ENCODE data around the gene NXNL1. TPM values are rescaled to one million over a fixed set of nuclear protein-coding genes. Genes with fewer than 3 reads are reported as not detected.

Gene NXNL1
- total and polyA plus RNA-seq, 9 of the 15 experiments (the other 6 are each of a cell fraction or from before 2014, with no cell fraction given), result not detected

- TF ChIP-seq CEBPB (tag; IDR thresholded peaks at IDR 0.05) (no peak), KLF1 (tag; IDR thresholded peaks at IDR 0.05) (no peak), STAT6 (CRISPR knock-in tag; IDR thresholded peaks at IDR 0.05) (no peak), USF2 (CRISPR knock-in tag; IDR thresholded peaks at IDR 0.05) (no peak), HMGN3 (IDR thresholded peaks at IDR 0.05; ENCODE audit: borderline replicate concordance, extremely low read depth, insufficient read length, low read depth, low read length) (no peak), ZNF561 (CRISPR knock-in tag; conservative IDR thresholded peaks at IDR 0.05) (no peak), GATAD2A (IDR thresholded peaks at IDR 0.05) (peak; percentile 90; the same call in 1 of the 2 replicates), ZNF512 (tag; IDR thresholded peaks at IDR 0.05) (peak; percentile 73), GTF2E2 (tag; IDR thresholded peaks at IDR 0.05) (no peak), ZC3H4 (CRISPR knock-in tag; IDR thresholded peaks at IDR 0.05; ENCODE audit: borderline replicate concordance) (no peak), ZC3H8 (IDR thresholded peaks at IDR 0.05) (no peak), ZNF511 (CRISPR knock-in tag; IDR thresholded peaks at IDR 0.05) (no peak), NR3C1 (CRISPR knock-in tag; IDR thresholded peaks at IDR 0.05) (no peak), ZFP91 (CRISPR knock-in tag; IDR thresholded peaks at IDR 0.05) (no peak), MED1 (CRISPR knock-in tag; IDR thresholded peaks at IDR 0.05; ENCODE audit: borderline replicate concordance) (no peak), PHB (CRISPR knock-in tag; IDR thresholded peaks at IDR 0.05) (no peak), MTA2 (IDR thresholded peaks at IDR 0.05; ENCODE audit: low read depth) (peak; percentile 39; the same call in 1 of the 2 replicates), RBM34 (IDR thresholded peaks at IDR 0.05; ENCODE audit: borderline replicate concordance, insufficient read depth, low read length) (no peak), ZNF274 (IDR thresholded peaks at IDR 0.05; ENCODE audit: borderline replicate concordance, low read depth, low read length) (no peak), HMBOX1 (IDR thresholded peaks at IDR 0.05) (no peak)
Observed at GRCh38 chr19:17467471-17468301, 7.0 kb upstream of the NXNL1 start (continued).
